Measurements from ENCODE around the gene GREM1.

DNA sequence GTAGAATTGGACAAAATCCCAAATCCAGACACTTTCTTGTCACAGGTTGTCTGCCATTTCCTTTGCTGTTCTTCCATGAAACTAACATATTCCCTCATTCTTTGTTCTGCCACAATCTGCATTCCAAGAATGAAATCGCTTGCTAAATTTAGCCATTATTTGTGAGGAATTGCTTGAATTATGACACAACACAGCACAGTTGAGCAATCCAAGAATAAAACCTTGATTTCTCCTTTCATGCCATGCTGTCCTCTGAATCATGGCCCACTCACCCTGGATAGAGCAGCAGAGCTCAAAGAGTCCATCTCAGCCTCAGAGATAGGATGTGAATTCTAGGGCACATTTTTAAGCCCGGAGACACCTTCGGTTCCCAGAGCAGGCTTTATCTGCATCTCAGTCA, 35.2 kb upstream of the GREM1 start:
- TF ChIP-seq, protein P1, sequence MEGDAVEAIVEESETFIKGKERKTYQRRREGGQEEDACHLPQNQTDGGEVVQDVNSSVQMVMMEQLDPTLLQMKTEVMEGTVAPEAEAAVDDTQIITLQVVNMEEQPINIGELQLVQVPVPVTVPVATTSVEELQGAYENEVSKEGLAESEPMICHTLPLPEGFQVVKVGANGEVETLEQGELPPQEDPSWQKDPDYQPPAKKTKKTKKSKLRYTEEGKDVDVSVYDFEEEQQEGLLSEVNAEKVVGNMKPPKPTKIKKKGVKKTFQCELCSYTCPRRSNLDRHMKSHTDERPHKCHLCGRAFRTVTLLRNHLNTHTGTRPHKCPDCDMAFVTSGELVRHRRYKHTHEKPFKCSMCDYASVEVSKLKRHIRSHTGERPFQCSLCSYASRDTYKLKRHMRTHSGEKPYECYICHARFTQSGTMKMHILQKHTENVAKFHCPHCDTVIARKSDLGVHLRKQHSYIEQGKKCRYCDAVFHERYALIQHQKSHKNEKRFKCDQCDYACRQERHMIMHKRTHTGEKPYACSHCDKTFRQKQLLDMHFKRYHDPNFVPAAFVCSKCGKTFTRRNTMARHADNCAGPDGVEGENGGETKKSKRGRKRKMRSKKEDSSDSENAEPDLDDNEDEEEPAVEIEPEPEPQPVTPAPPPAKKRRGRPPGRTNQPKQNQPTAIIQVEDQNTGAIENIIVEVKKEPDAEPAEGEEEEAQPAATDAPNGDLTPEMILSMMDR (conservative IDR thresholded peaks at IDR 0.05; ENCODE audit: low read length), result no peak
- no peak for TF ChIP-seq EZH2phosphoT487 (IDR thresholded peaks at IDR 0.05; ENCODE audit: borderline replicate concordance)

All from Loucy (cell line).